Upper lobe of left lung (tissue), 6 donors: Measurements from ENCODE around the gene EXD3. TPM values are rescaled to one million over a fixed set of nuclear protein-coding genes. Genes with fewer than 3 reads are reported as not detected.
A peak's percentile ranks its signal among the peaks of the same experiment; 100 is the strongest.

ENCODE experiments used
- ATAC-seq, 2 donors: fragments of 200-7000 bp; cut with Tn5 transposase; one replicate each; pipeline ENCODE4 v1.9.1; 2022; ENCODE audit warnings: mild to moderate bottlenecking in 2 of 2, moderate library complexity in 2 of 2; ENCODE audit not compliant: low FRiP score in 2 of 2
- DNase-seq, 2 donors: peaks; one replicate each; pipeline ENCODE4 v3.0.0-alpha.2; 2019 to 2020
- H3K27ac ChIP-seq, 4 donors: fragments of 200-600 bp; sonication (generic); one replicate each; pipeline ENCODE4 v1.5.1; 2016 to 2019
- H3K27me3 ChIP-seq, 4 donors: fragments of 200-600 bp; sonication (generic); one replicate each; pipeline ENCODE4 v1.5.1; 2017 to 2019
- H3K36me3 ChIP-seq, 4 donors: fragments of 200-600 bp; sonication (generic); one replicate each; pipeline ENCODE4 v1.5.1; 2016 to 2019
- H3K4me1 ChIP-seq, 4 donors: fragments of 200-600 bp; sonication (generic); one replicate each; pipeline ENCODE4 v1.5.1; 2018 to 2019
- H3K4me3 ChIP-seq, 4 donors: fragments of 200-600 bp; sonication (generic); one replicate each; pipeline ENCODE4 v1.5.1; 2017 to 2019; ENCODE audit warnings: mild to moderate bottlenecking in 2 of 4, moderate library complexity in 1 of 4
- H3K9me3 ChIP-seq, 4 donors: fragments of 200-600 bp; sonication (generic); one replicate each; pipeline ENCODE4 v1.5.1; 2018 to 2019
- EP300 ChIP-seq, 4 donors: sonication (generic); formaldehyde crosslinking; IDR thresholded peaks; one replicate each; pipeline ENCODE4 v1.5.1; 2017; ENCODE audit warnings: antibody characterized with exemption in 4 of 4, control low read depth in 2 of 4
- POLR2A ChIP-seq, 4 donors: fragments of 450-650 bp; IDR thresholded peaks; one replicate each; pipeline ENCODE4 v1.5.1; 2016 to 2017; ENCODE audit warnings: antibody characterized with exemption in 4 of 4, mild to moderate bottlenecking in 2 of 4
- POLR2AphosphoS5 ChIP-seq, 2 donors: sonication (generic); formaldehyde crosslinking; IDR thresholded peaks; one replicate each; pipeline ENCODE4 v1.5.1; 2017; ENCODE audit warnings: antibody characterized with exemption in 2 of 2
- WGBS, 2 donors: methylation state at CpG; one replicate each; pipeline ENCODE4 v1.1.5; 2017 to 2018; 5-methylcytosine and 5-hydroxymethylcytosine counted together
- total RNA-seq, 6 donors: library from RNA; depleted of rRNA in 4 of 6; stranded (reverse); fragments of >200 nt in 4 of 6; gene quantifications; one replicate each; pipeline versions ENCODE4 v1.1.0 to v1.2.1, GENCODE V29; 2016 to 2021
- TF ChIP-seq, protein P1 (sequence below), 6 experiments: fragments of 450-650 bp in 4 of 6; fragments of 200-600 bp in 2 of 6; sonication (generic) in 2 of 6; IDR thresholded peaks; one replicate each; pipeline ENCODE4 v1.5.1; 2016 to 2019; ENCODE audit warnings: antibody characterized with exemption in 6 of 6
- donor health status: DM: no; HTN: no; CAD: no; lungs with moderate emphysema.
- donor health status: DM: no; HTN: yes; CAD: no; lungs with severe emphysema.

The EXD3 gene
- total RNA-seq, 6 donors from 2014 or later, result 12.3 to 118 (median 24.8) TPM

DNA sequence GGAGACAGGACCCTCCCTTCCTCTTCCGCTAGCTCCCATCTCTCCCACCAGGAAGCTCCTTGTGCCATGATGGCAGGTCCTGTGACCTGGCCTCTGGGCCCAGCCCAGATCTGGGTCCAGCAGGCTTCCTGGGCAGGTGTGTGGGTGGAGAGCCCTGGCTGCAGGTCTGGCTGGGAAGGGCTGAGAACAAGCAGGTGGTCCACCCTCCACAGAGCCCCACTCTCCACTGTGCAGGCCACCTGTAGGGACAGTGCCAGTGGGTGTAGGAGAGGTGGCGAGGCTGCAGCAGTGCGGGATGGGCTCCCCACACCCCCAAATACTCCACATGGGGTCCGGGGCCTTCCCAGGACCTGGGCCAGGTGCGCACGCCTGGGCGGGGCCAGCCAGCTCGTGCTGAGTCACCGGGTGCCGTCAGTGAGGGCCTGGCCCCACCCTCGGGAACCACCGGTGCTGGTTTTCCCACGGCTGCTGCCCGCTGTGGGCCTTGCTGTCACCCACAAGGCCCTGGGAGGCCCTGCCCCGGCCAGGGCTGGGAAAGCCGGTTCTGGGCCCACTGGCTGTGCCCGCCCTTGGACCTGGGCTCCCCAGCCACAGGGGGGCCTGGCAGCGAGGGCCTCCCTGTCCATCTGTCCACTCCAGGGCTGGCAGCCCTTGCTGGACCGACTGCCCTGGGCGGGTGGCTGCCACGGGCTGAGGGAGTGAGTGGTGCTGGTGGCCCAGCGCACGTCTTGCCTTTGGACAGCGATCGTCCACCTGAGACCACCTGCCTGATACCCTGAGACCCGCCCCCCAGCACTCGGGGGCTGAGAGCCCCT, 111.6 kb downstream of the EXD3 start:
- Histone ChIP-seq H3K9me3 (no peaks in the 10 kb centered on the region), H3K4me3 (no peak overlapping the region), H3K27ac (peak overlapping the region in 2 of 4 donors; percentile 31 to 34), H3K4me1 (peaks cover 24 to 50% (median 26%) of the 10 kb centered on the region in 4 donors), H3K27me3 (peaks cover 0 to 13% (median 4%) of the 10 kb centered on the region in 4 donors), H3K36me3 (no peaks in the 10 kb centered on the region)
- ATAC-seq (no peak), DNase-seq (peak; percentile 53 to 91)
- no peak for TF ChIP-seq POLR2A (IDR thresholded peaks at IDR 0.05)
- TF ChIP-seq, protein P1, sequence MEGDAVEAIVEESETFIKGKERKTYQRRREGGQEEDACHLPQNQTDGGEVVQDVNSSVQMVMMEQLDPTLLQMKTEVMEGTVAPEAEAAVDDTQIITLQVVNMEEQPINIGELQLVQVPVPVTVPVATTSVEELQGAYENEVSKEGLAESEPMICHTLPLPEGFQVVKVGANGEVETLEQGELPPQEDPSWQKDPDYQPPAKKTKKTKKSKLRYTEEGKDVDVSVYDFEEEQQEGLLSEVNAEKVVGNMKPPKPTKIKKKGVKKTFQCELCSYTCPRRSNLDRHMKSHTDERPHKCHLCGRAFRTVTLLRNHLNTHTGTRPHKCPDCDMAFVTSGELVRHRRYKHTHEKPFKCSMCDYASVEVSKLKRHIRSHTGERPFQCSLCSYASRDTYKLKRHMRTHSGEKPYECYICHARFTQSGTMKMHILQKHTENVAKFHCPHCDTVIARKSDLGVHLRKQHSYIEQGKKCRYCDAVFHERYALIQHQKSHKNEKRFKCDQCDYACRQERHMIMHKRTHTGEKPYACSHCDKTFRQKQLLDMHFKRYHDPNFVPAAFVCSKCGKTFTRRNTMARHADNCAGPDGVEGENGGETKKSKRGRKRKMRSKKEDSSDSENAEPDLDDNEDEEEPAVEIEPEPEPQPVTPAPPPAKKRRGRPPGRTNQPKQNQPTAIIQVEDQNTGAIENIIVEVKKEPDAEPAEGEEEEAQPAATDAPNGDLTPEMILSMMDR (IDR thresholded peaks at IDR 0.05), result no peak
- no peak for TF ChIP-seq POLR2AphosphoS5 (IDR thresholded peaks at IDR 0.05)
- no peak for TF ChIP-seq EP300 (IDR thresholded peaks at IDR 0.05)
- WGBS, 2 donors, result 51 to 90% methylated on average over 2 to 12 of the region's 27 CpGs

DNA sequence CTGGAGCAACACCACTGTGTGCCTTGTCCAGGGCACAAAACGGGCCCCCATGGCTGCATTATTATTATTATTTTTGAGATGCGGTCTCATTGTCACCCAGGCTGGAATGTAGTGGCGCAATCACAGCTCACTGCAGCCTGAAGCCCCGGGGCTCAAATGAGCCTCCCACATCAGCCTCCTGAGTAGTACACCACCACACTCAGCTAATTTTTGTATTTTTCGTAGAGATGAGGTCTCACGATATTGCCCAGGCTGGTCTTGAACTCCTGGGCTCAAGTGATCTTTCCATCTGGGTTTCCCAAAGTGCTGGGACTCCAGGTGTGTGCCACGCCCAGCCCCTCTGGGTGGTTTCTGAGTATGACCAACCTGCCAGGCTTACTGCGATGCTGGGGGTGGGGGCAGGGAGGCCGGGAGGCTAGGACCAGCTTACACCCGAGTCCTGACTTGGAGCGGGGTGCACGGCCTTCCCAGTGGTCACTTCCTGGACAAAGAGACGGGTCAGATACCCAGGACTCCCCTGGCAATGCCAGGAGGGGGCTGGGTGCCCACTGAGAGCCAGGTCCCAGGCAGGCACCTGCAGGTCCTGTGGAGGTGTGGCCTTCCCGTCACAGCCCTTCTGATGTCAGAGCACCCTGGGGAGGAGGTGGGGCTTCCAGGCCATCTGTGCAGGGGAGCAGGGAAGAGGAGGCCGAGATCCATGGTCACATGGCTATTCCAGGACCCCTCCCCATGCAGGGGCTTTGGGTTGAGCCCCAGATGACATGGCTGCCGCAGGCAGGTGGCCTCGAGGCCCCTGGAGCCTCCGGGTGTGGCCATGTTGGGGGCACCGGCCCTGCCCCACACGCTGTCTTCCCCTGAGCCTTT, 112.5 kb downstream of the EXD3 start:
- Histone ChIP-seq H3K9me3 (no peaks in the 10 kb centered on the region), H3K4me1 (peaks cover 24 to 50% (median 26%) of the 10 kb centered on the region in 4 donors), H3K4me3 (no peak overlapping the region), H3K36me3 (no peaks in the 10 kb centered on the region), H3K27me3 (peaks cover 0 to 7% (median 0%) of the 10 kb centered on the region in 4 donors), H3K27ac (no peak overlapping the region)
- ATAC-seq (no peak), DNase-seq (peak; percentile 20 to 57)
- TF ChIP-seq POLR2A (IDR thresholded peaks at IDR 0.05), result no peak
- TF ChIP-seq POLR2AphosphoS5 (IDR thresholded peaks at IDR 0.05), result no peak
- TF ChIP-seq EP300 (IDR thresholded peaks at IDR 0.05), result no peak
- TF ChIP-seq, protein P1 (IDR thresholded peaks at IDR 0.05), result no peak
- WGBS, 2 donors, result 84 to 85% methylated on average over 9 to 20 of the region's 20 CpGs

DNA sequence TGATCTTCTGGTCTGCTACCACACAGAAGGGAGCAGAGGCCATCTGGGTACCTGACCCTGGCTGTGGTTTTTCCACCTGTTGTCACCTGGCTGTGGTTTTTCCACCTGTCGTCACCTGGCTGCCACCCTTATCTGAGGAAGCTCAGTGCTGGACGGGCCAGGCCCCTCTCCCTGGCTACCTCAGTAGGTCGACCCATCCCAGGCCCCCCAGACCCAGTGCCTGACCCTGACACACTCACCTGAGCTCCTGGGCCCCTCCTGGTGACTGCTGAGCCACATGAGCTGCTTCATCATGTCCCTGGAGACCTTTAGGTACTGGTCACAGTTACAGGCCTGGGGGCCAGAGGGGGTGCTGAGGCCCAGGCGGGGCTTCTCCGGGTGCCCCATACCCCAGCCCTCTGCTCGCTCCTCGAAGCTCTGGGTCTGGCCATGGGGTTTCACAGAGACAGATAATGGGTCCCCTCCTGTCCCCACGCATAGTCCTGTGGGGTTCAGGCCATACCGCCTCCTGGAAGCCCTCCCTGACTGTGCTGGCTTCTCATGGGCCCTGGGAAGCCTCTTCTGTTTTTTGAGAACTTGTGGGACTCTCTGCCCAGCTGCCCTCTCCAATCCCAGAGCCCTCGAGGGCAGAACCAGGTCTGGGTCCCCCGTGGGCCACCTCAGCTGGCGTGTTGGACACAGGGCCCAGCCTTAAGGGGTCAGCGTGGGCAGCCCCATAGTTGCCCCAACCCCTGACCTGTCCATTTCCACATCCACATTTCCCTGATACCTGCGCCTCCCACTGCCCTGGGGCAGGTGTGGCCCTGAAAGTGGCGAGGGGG, 113.4 kb downstream of the EXD3 start:
- 88 to 92% methylated on average over 9 to 15 of the region's 15 CpGs for WGBS, 2 donors
- ATAC-seq (no peak), DNase-seq (peak; percentile 18 to 57)
- H3K27me3 ChIP-seq, result peaks cover 0 to 7% (median 0%) of the 10 kb centered on the region in 4 donors
- H3K9me3 ChIP-seq, result no peaks in the 10 kb centered on the region
- no peaks in the 10 kb centered on the region for H3K36me3 ChIP-seq
- H3K27ac ChIP-seq, result no peak overlapping the region
- peaks cover 30 to 50% (median 31%) of the 10 kb centered on the region in 4 donors for H3K4me1 ChIP-seq
- H3K4me3 ChIP-seq, result no peak overlapping the region
- TF ChIP-seq POLR2A (IDR thresholded peaks at IDR 0.05) (no peak), EP300 (IDR thresholded peaks at IDR 0.05) (no peak), POLR2AphosphoS5 (IDR thresholded peaks at IDR 0.05) (no peak)
- TF ChIP-seq, protein P1 (IDR thresholded peaks at IDR 0.05), result no peak

DNA sequence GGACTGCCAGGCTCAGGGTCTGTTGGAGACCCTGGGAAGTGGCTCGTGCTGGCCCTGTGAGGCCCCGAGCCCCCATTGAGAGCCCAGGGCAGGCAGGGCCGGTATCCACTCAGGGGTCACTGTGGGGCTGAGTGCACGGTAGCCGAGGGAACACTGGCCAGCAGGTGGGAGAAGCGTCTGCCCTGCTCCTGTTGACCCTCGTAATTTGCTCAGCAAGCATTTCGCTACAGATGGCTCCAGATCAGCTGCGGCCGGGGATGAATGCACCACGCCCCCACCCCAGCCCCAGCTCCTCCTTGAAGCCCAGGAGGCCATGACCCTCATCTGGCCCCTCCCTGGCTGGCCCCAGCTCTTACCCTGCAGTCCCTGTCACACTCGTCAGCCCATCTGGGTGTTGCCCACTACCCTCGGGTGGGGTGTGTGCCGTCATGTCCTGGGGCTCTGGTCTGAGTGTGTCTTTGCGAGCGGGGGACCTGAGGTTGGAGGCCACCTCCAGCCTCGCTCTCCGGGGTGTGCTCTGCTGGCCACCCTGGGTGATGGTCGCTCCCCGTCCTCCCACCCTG, 114.8 kb downstream of the EXD3 start:
- Histone ChIP-seq H3K27me3 (peaks cover 0 to 7% (median 0%) of the 10 kb centered on the region in 4 donors), H3K4me3 (no peak overlapping the region), H3K9me3 (no peaks in the 10 kb centered on the region), H3K4me1 (peaks cover 43 to 56% (median 45%) of the 10 kb centered on the region in 4 donors), H3K36me3 (no peaks in the 10 kb centered on the region), H3K27ac (no peak overlapping the region)
- no peak for TF ChIP-seq EP300 (IDR thresholded peaks at IDR 0.05)
- TF ChIP-seq, protein P1 (IDR thresholded peaks at IDR 0.05), result no peak
- TF ChIP-seq POLR2A (IDR thresholded peaks at IDR 0.05), result no peak
- ATAC-seq (no peak), DNase-seq (no peak)
- WGBS, 2 donors, result 67 to 83% methylated on average over 12 to 20 of the region's 20 CpGs
